A172 (cell line): ENCODE measurements around the gene GREM1. TPM values are rescaled to one million over a fixed set of nuclear protein-coding genes. Genes with fewer than 3 reads are reported as not detected.

ENCODE experiments used
- DNase-seq: peaks from one replicate; pipeline ENCODE4 v3.0.0-alpha.2; 2015; ENCODE audit warnings: low spot score
- total RNA-seq: library from RNA; depleted of rRNA; stranded (reverse); fragments of >200 nt; shearing (Covaris generic); gene quantifications from 2 replicates; pipeline ENCODE4 v1.2.3, GENCODE V29; 2014

GREM1 gene
- total RNA-seq, 1 experiment from 2014 or later = not detected

DNA sequence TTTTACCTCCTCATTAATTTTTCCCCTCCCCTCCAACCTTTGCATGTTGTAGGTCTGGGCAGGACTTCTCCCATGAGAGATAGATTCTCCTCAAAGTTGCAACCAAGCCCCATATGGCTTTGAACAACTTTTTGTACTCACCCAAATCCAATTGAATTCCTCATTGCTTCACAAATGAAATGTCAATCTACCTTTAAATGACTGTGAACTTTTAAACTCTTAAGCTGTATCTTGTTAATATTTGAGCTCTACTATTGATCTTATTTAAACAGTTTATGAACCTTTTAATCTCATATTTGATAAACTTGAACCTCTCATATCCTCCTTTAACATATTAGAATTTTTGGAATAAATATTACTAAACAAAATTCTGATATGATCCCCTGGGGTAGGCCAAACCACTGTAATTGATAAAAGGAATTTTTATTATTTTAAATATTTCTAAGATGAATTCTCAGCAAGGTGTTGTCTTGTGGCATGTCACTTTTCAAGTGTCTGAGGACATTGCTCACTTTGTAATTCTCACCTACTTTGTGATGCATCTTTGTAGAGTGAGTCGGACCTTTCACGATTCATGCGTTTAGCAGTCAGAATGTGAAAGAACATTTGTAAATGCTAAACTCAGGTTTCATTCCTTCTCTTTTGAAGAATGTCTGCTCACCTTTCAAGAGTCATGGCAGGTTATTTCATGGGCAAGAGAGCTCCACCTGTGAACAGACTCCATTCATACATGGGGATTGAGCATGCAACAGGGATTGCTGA is 23.4 kb upstream of the GREM1 start:
- DNase-seq = no peak

DNA sequence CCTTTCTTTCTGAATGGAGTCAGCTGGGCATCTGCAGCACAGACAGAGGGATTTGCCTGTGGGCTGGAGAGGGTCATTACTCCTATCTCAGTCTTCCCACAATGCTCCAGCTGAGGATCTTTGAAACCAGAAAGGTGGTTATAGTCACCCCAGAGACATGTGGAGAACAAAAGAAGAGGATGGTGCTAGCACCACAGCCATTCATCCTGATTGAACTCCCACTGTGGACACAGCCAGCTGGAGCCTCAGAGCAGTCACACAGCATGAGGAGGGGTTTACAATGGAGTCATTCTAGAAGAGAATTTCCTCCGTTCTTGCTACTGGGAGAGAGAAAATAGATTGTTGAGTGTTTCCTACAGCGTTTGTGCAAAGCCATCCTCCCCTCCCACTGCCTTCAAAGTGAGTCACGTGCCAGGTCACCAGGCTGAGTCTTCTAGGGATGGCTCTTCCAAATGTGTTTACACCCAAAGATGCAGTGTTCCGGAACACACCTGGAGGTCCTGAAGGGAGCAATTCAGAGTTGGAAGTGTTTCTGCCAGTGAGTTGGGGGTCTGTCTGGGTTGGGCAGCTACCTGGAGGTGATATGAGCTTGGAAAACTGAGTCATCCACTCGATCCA is 18.9 kb upstream of the GREM1 start:
- no peak for DNase-seq

DNA sequence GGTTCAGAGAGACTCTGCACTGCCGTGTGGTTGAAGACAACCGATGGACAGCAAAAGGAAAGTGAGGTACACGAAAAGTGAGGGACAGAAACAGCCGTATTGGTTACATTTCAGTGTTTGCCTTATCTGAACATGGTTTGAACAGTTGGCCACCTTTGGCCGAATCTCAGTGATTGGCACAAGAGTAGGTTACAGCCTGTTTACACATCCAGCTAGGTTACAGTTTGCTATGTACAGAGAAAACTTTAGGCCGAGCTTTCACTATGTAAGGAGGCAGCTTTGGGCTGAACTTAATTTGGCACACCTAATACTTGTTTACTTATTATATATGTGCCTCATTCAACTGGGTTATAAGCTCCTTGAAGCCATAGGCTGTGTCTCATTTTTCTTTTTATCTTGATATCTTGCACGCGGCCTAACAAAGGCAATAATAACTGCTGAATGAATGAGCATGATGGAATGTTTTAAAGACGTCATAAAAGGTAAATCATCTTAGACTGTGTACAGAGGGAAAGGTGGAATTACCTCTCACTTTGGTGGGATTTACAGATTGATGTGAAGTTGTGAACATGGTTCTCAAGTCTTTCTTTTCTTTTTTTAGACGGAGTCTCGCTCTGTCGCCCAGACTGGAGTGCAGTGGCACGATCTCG is 17.2 kb upstream of the GREM1 start:
- DNase-seq = no peak

DNA sequence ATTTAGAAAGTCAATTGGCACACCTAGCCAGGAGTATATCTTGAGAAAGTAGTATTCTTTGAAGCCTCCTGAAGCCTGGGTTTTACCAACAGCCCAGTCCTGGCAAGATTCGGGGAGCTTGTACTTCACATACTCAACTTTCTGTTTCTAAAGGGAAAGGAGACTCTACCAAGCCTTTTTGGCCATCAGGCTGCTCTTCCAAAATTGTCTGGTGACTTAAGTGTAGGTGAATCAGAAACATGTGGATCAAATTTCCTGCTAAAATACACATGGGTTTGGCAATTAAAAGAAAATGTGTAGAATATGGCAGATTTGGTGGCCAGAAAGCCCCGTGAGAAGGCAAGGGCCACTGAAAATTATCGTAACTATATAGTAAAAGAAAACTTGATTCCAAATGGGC is 15.9 kb upstream of the GREM1 start:
- DNase-seq = no peak

DNA sequence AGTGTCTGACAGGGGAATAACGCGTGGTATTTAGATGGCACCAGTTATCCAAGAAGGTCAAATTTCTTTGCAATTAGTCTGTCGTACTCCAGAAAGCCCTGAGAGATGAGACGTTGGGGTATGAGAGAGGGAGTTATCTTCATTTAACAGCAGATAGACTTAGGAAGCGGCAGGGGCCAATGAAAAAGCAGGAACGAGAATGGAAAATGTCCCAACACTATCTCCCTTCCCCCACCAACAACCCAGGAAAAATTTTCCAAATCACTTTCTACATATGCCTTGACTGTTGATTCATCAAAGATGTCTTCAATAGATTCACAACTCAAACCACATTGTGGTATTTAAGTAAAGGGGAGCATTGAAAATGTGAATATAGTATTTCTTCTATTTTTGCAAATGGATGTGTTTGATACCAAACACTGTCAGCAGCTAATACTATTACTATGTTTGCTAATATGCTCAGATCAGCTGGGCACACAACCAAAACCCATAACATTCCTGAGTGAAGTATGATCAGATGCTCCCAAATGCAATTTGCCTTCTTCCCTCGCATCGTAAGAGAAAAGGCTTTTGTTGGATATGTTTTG is 13.3 kb upstream of the GREM1 start:
- DNase-seq = peak; percentile 51

DNA sequence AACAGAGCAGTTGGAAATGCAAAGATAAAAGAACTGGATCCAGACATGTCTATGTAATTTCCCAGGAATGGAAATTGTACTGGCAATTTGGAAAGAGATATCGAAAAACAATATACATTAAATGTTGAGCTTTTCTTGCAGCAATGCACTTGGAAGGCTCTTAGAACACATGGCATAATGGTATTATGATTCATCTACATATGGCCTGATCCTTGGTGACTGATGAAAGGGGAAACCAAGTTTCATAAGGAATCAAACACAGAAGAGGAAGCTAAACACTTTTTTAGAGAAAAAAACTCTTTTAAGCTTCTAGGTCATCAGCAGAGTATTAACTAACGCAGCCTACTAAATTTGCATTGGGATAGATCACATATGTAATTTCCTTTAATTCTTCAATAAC is 12.4 kb upstream of the GREM1 start:
- no peak for DNase-seq

DNA sequence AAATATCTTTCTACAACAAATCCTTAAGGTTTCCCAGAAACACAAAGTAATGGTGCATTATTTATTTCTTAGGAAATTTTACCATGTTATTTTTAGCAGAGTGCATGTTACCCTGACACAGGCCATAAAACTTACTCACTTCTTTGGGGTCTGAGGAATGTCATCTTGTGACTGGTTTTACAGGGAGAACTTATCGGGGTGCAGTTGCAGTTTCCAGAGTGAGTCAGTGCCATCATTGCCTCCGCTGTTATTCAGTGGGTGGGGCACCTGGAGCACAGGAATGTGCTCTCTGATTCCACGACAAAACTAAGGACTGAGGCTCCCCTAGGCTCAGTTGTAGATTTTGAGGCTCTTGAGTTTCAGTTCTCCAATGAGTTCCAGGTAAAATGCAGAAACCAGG is 11.1 kb upstream of the GREM1 start:
- DNase-seq = peak; percentile 86

DNA sequence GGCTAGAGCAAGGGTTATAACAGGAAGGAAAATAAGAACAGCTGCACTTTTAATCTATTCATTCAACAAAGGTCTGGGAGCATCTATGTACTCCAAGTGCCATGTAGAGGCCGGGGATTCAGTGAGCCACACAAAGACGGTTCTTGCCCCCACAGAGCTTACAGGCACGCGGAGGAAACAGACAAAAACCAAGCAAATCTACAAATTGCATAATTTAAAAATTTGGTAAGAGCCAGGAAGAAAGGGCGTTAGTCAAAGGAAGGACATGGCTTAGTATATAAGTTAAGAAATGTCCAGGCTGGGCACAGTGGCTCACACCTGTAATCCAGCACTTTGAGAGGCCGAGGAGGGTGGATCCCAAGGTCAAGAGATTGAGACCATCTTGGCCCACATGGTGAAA is 10.4 kb upstream of the GREM1 start:
- no peak for DNase-seq

DNA sequence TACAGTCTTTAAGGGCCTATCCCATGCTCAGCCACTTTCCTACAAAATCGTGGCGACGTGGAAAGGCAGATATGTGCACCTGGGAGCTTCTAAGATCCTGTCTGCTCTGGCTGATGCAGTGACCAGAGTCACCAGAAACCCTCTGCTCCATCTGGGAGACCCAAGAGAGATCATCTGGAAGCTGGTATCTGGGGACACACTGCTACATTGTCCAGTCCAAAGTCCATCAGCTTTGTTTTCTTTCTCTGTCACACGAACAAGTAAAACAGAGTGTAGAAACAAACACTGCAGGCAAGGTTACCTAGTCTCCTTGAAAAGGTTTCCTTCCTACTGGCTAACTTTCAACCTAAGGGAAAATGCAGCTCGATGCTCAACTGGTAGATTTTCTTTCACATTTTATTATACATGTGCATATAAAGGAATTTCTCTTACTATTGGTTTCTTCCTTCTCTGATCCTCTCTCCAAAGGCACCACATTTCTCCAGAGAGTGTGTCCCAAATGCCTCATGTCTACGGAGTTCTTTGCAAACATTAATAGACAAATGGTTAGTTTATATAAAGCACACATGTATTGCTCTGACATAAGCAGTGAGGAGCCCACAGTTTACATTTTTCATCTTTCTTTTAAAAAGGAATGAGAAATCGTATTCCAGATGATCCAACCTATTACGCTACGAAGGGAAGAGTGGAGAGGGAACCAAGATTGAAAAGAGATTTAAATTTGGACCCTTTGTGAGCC is 8.3 kb upstream of the GREM1 start:
- no peak for DNase-seq

DNA sequence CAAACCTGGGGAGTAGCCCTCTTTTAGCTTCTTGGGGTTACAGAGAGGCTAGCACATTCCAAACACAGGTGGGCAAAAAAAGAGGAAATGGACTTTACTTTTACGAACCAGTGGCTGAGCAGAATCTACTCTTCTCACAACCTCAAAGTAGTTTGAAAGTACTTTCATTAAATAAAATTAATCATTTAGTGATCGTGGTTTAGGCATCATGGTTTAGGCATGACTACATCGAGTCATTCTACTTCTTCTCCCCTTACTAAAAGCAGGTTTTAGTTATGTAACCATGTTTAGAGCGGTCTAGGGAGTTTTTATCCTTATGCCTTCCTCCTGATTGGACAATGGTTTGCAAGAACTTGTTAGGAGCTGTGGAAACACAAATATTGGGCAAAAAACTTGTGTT is 2.5 kb upstream of the GREM1 start:
- DNase-seq = no peak

DNA sequence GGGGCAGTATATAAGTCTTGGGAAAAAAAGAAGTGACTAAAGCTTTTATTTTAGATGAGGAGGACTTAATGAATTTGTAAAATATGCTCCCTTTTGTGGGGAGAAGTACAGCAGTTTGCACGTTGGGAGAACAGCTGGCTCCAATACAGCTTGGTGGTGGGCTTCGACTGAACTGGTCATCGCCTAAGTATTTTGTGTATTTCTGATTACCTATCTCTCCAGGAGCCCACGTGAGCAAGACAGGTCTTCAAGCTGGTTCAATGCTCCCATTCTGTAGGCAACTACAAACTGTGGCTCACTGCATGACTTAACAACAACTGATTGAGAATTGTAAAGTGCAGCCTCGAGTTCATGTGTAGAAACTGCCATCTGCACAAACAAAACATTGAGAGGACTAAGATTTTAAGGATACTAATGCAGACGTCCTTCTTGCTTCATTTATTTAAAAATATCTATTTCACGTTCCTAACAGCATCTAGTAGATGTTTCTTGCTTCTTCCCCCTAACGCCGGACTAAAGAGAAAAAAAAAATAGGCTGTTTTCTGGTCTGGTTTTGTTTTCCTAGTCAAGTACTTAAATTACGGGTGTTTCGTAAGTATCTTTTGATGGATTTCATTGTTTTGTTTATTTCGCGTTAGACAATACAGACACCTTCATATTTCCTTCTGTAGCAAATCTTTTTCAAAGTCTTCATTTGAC is 1.4 kb upstream of the GREM1 start:
- no peak for DNase-seq

DNA sequence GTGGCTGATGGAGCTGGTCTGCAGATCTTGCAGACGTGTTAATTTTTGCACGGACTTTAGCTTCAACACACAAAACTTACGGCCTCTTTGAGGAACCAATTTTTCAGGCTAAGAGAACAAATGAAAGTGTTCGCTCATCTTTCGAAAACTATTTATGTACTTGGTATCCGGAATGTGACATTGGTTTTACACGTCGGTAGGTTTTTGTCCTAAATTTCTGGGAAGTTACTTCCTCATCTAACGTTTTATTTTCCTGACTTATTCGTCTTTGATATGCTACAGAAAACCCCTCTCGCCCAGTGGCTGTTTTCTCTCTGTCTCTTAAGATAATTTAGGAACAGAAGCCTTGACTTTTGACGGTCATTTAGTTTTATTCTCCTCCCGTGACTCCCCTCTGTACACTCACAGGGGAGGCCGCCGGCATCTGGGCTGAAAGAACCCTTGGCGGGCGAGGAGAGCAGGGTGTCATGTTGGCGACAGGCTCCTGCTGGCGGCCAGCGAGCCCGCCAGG is 834 bp upstream of the GREM1 start:
- DNase-seq = no peak

DNA sequence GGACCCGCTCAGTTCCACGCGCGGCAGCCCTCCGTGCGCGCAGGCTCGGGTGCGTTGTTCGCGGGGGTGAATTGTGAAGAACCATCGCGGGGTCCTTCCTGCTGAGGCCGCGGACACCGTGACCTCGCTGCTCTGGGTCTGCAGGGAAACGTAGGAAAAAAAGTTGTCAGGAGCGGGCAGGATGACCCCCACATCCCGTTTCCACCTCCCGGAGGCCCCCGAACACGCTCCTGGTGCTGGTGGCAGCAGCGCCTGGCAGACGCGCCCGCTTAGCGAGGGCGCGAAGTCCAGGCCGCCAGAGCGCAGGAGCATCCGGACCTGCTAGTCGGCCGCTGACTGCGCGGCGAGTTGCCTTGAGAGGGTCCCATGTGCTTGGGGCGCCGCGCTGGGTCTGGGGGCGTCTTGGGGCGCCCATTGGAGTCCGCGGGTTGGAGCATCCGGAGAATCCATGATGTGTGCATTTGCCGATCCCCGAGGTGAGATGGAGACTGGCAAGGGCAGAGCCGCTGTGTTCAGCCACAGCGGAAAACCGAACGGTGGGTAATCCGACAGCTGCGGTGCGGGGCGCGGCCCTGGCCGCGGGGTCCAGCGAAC is 520 bp downstream of the GREM1 start:
- no peak for DNase-seq

DNA sequence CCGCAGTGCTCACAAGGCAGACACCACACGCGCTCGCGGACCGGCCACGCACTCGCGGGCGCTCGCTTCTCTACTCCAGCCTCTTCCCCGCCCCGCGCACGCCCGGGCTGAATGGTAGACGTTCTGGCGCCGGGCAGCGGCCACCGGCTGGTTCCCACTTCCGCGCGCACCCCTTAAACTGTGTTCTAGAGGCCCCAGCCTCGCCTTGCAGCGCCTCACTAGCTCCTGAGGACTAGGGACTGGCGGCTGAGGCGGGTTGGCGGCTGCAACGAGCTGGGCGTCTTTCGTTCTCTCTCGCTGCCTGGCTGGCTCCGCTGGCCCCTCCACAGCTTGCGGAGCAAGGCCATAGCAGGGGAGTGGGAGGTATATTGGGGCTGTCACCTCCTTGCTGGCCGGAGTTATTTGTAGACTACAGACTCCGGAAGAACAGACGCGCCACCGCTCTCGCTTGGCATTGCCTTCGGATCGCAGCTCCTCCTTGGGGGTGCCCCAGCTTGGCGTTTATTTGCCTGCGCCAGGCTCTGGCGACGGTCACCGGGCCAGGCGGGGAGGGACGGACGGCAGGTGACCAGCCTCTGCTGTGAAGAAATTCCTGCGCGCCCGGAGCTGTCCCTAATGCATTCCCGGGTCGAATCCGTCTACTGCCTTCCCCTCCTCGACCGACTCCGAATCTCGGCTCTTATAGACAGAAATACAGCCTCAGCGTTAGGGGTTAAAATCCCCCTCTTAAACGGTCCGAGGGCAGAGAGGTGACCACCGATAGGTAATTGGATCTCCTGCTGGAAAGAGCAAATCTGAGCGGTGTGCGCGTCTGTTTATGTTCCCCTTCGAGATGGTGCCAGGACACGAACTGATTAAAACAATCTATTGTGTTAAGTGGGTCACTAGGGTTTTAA is 1.3 kb downstream of the GREM1 start:
- DNase-seq = no peak

DNA sequence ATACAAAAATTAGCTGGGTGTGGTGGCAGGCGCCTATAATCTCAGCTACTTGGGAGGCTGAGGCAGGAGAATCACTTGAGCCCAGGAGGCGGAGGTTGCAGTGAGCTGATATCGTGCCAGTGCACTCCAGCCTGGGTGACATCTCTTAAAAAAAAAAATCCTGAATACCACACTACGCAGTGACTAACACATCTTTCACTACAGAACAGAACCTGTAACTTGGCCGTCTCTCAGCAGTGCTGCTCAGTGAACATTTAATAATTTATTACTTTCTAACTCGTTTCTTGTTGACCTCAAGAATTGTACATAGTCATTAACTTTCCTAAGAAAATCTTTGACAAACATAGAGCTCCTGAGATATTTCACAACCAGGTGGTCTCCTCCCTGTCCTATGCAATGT is 3.8 kb downstream of the GREM1 start:
- no peak for DNase-seq

DNA sequence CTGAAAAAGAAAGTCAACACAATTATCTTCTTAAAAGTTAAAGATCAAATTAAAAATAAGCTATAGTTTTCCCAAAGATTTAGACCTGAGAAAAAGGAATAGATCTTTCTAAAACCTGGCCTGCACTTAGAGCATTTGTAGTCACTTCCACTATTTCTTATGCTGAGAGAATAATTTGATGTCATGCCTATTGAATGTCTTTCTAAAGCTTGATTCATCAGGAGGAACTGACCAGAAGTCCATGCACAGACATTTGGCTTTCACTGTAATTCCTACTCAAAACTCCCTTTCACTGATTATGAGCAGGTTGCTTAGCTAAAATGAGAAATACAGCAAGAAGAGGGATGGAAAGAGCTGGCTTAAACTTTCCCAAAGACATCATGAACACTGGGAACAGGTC is 4.3 kb downstream of the GREM1 start:
- DNase-seq = no peak

DNA sequence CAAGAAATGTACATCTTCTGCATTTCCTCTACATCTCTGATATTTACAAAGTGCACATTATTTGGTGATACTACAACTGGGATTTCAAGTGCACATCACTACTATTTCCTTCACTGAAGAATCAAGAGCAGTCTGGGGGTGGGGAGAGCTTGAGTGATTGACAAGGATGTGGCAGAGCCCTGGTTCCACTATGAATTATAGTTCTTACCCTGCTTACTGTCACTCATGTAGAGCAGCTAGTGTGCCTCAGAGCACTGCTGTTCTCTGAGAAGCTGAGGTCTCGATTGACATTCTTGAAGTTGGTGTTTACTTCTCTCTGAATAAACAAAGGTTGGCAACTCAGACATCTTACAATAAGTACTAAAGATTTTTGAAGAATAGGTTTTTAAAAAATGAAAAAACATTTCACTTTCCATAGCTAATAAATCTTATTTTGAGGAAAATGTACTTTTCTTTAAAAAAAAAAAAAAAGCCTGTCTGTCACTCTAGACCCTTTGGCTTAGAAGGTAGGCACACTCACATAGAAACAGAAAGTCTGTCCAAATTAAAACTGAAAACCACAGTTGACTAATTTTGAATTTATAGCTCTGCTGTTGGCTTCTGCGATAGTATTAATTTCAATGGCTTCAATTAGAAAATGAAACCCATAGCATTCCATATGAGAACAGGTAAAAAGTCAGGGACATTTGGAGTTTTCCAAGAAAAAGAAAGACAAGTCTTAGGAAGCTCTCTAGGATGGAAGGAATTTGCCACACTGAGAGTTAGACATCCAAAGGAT is 5.6 kb downstream of the GREM1 start:
- no peak for DNase-seq

DNA sequence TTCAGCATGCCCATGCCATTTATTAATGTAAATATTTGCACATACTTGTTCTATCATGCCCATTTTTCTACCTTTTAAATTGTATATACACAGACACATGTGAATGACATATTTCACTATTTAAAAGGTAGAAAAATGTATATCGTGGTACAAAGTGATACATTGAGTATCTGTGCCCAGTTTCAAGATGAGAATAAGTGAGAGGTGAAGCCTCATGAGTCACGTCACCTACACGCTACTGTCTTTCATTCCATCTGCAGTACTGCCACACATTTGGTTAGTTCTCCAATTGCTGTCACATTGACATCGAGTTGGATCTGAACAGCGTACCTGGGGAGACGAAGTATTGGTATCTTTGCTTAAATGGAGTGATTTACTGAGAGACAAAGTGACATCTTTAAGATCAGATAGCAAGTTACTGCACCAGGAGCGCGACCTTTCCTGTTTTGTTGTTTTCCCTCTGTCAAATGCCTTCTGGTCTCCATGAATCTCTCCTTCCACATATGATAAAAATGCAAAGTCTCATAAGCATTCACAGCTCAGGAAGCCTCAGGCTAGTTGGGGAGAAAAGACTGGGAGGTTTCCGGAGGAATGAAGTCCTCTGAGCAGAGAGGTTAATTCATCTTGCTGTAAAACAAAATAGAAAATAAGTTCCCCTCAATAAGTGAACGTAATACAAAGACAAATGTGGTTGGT is 12.0 kb downstream of the GREM1 start:
- DNase-seq = no peak
